ENCODE data around the gene KIF11.

Gene KIF11

DNA sequence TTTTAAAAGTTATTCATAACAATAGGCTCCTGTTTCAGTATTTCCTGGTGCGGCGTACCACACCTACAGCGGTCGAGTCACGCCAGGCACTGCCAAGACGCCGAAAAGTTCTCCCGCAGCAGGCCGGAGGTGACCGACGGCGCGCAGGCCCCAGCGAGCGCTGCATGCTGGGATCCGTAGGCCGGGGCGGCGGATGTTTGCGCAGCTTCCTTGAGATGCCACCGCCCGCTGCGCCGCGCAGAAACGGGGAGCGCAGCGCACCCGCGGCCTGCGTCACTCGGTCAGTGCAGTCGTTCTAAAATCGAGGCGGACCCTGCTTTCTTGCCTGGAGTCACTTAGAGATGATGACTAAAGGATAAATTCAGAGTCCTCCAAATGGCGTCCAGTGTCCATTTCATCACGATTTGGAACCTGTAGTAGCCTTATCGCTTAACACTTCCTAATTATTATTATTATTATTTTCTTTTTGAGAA, 1.3 kb upstream of the KIF11 start:
- TF ChIP-seq YY1 (IDR thresholded peaks at IDR 0.05; ENCODE audit: insufficient read depth, insufficient read length) (no peak), SUZ12 (IDR thresholded peaks at IDR 0.05; ENCODE audit: extremely low read depth, insufficient read depth, insufficient read length) (no peak), ZNF274 (IDR thresholded peaks at IDR 0.05; ENCODE audit: low read depth, low read length) (no peak)
- no peaks in the 10 kb centered on the region for H3K27me3 ChIP-seq (ENCODE audit: insufficient read depth, insufficient read length)
- H3K4me1 ChIP-seq (ENCODE audit: insufficient read depth, insufficient read length) = no peaks in the 10 kb centered on the region
- no peaks in the 10 kb centered on the region for H3K9me3 ChIP-seq (ENCODE audit: insufficient read depth, low read length)
- H3K36me3 ChIP-seq (ENCODE audit: insufficient read depth, insufficient read length, low read length) = no peaks in the 10 kb centered on the region
- peak; percentile 76 for DNase-seq (ENCODE audit: low read depth, low spot score)
- H3K4me3 ChIP-seq (ENCODE audit: insufficient read length, low read depth) = peak overlapping the region; percentile 84
- H3K9ac ChIP-seq (ENCODE audit: insufficient read length, low read depth) = peak overlapping the region; percentile 58

DNA sequence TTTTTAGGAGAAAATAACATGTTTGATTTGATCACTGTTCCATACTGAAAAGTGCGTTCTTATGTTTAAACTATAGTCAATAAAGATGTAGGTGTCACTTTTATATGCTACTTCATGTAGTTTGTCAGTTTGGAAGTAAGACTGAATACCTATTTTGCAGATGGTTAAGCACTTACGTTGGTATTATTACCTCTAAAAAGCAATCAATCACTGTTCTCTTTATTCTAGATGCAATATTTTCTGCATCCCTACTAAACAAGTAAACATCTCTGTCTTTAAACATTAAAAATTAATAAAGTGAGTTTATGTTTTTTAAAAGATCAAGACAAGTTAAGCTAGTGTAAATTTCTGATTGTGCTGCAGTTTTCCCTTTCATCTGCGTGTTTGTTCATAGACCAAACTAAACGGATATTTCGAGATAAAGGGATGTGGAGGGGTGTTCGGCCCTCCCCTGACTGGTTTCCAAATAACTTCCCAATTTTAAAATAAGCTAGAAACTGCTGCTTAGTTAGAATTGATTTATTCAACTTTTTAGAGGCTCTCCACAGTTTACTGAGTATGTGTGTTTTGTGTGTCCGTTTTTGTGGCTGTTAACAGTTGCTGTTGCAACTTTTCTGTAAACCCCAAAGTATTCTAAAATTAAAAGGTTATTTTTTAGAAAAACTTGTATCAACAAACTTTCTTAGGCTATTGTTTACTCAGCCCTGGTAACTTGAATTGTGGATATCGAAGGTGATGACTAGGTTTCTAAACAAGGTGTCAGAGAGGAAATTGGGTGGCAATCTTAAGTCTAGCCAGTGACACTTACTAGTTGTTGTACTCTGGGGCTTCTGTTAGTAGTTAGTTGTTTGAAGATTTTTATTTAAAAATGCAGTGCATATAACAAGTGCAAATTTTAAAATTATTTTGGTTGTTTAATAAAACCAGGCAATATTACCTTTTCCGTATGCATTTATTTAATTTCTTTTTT, 974 bp downstream of the KIF11 start:
- Histone ChIP-seq H3K9me3 (ENCODE audit: insufficient read depth, low read length) (no peaks in the 10 kb centered on the region), H3K4me1 (ENCODE audit: insufficient read depth, insufficient read length) (no peaks in the 10 kb centered on the region), H3K36me3 (ENCODE audit: insufficient read depth, insufficient read length, low read length) (no peaks in the 10 kb centered on the region), H3K9ac (ENCODE audit: insufficient read length, low read depth) (peak overlapping the region; percentile 89), H3K4me3 (ENCODE audit: insufficient read length, low read depth) (peak overlapping the region; percentile 84), H3K27me3 (ENCODE audit: insufficient read depth, insufficient read length) (no peaks in the 10 kb centered on the region)
- DNase-seq (ENCODE audit: low read depth, low spot score) = no peak
- TF ChIP-seq SUZ12 (IDR thresholded peaks at IDR 0.05; ENCODE audit: extremely low read depth, insufficient read depth, insufficient read length) = no peak
- no peak for TF ChIP-seq YY1 (IDR thresholded peaks at IDR 0.05; ENCODE audit: insufficient read depth, insufficient read length)
- no peak for TF ChIP-seq ZNF274 (IDR thresholded peaks at IDR 0.05; ENCODE audit: low read depth, low read length)

GRCh38 chr10:92595505-92595904, 2.6 kb downstream of the KIF11 start:
- no peaks in the 10 kb centered on the region for H3K36me3 ChIP-seq (ENCODE audit: insufficient read depth, insufficient read length, low read length)
- H3K9ac ChIP-seq (ENCODE audit: insufficient read length, low read depth) = no peak overlapping the region
- DNase-seq (ENCODE audit: low read depth, low spot score) = no peak
- H3K4me1 ChIP-seq (ENCODE audit: insufficient read depth, insufficient read length) = no peaks in the 10 kb centered on the region
- TF ChIP-seq YY1 (IDR thresholded peaks at IDR 0.05; ENCODE audit: insufficient read depth, insufficient read length) (no peak), ZNF274 (IDR thresholded peaks at IDR 0.05; ENCODE audit: low read depth, low read length) (no peak), SUZ12 (IDR thresholded peaks at IDR 0.05; ENCODE audit: extremely low read depth, insufficient read depth, insufficient read length) (no peak)
- H3K4me3 ChIP-seq (ENCODE audit: insufficient read length, low read depth) = no peak overlapping the region
- no peaks in the 10 kb centered on the region for H3K27me3 ChIP-seq (ENCODE audit: insufficient read depth, insufficient read length)
- H3K9me3 ChIP-seq (ENCODE audit: insufficient read depth, low read length) = no peaks in the 10 kb centered on the region

GRCh38 chr10:92598321-92598720, 5.4 kb downstream of the KIF11 start:
- Histone ChIP-seq H3K4me3 (ENCODE audit: insufficient read length, low read depth) (no peak overlapping the region), H3K9ac (ENCODE audit: insufficient read length, low read depth) (no peak overlapping the region), H3K9me3 (ENCODE audit: insufficient read depth, low read length) (no peaks in the 10 kb centered on the region), H3K27me3 (ENCODE audit: insufficient read depth, insufficient read length) (no peaks in the 10 kb centered on the region), H3K4me1 (ENCODE audit: insufficient read depth, insufficient read length) (no peaks in the 10 kb centered on the region), H3K36me3 (ENCODE audit: insufficient read depth, insufficient read length, low read length) (no peaks in the 10 kb centered on the region)
- DNase-seq (ENCODE audit: low read depth, low spot score) = no peak
- no peak for TF ChIP-seq YY1 (IDR thresholded peaks at IDR 0.05; ENCODE audit: insufficient read depth, insufficient read length)
- no peak for TF ChIP-seq ZNF274 (IDR thresholded peaks at IDR 0.05; ENCODE audit: low read depth, low read length)
- no peak for TF ChIP-seq SUZ12 (IDR thresholded peaks at IDR 0.05; ENCODE audit: extremely low read depth, insufficient read depth, insufficient read length)

- Histone ChIP-seq H3K36me3 (ENCODE audit: insufficient read depth, insufficient read length, low read length) (peaks cover 6% of the 10 kb centered on the region), H3K9ac (ENCODE audit: insufficient read length, low read depth) (no peak overlapping the region), H3K27me3 (ENCODE audit: insufficient read depth, insufficient read length) (no peaks in the 10 kb centered on the region), H3K4me1 (ENCODE audit: insufficient read depth, insufficient read length) (no peaks in the 10 kb centered on the region), H3K9me3 (ENCODE audit: insufficient read depth, low read length) (no peaks in the 10 kb centered on the region), H3K4me3 (ENCODE audit: insufficient read length, low read depth) (no peak overlapping the region)
- no peak for DNase-seq (ENCODE audit: low read depth, low spot score)
- no peak for TF ChIP-seq ZNF274 (IDR thresholded peaks at IDR 0.05; ENCODE audit: low read depth, low read length)
- TF ChIP-seq SUZ12 (IDR thresholded peaks at IDR 0.05; ENCODE audit: extremely low read depth, insufficient read depth, insufficient read length) = no peak
Measured at GRCh38 chr10:92604841-92605240, 11.9 kb downstream of the KIF11 start.

DNA sequence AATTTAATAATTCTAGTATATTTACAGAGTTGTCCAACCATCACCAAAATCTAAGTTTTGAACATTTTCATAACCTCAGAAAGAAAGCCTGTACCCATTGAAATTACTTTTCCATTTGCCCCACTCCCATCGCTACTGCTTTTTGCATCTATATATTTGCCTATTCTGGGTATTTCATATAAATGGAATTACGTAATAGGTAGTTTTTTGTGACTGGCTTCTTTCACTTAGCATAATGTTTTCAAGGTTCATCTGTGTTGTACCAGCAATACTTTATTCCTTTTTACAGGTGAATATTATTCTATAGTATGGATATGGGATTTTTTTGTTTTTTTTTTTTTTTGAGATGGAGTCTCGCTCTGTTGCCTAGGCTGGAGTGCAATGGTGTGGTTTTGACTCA, 22.6 kb downstream of the KIF11 start:
- H3K4me1 ChIP-seq (ENCODE audit: insufficient read depth, insufficient read length) = no peaks in the 10 kb centered on the region
- H3K9ac ChIP-seq (ENCODE audit: insufficient read length, low read depth) = no peak overlapping the region
- DNase-seq (ENCODE audit: low read depth, low spot score) = no peak
- H3K27me3 ChIP-seq (ENCODE audit: insufficient read depth, insufficient read length) = no peaks in the 10 kb centered on the region
- TF ChIP-seq ZNF274 (IDR thresholded peaks at IDR 0.05; ENCODE audit: low read depth, low read length) (no peak), YY1 (IDR thresholded peaks at IDR 0.05; ENCODE audit: insufficient read depth, insufficient read length) (no peak), SUZ12 (IDR thresholded peaks at IDR 0.05; ENCODE audit: extremely low read depth, insufficient read depth, insufficient read length) (no peak)
- peaks cover 65% of the 10 kb centered on the region for H3K36me3 ChIP-seq (ENCODE audit: insufficient read depth, insufficient read length, low read length)
- no peaks in the 10 kb centered on the region for H3K9me3 ChIP-seq (ENCODE audit: insufficient read depth, low read length)
- no peak overlapping the region for H3K4me3 ChIP-seq (ENCODE audit: insufficient read length, low read depth)

GRCh38 chr10:92619368-92619767, 26.4 kb downstream of the KIF11 start:
- H3K27me3 ChIP-seq (ENCODE audit: insufficient read depth, insufficient read length) = no peaks in the 10 kb centered on the region
- H3K9ac ChIP-seq (ENCODE audit: insufficient read length, low read depth) = no peak overlapping the region
- no peak overlapping the region for H3K4me3 ChIP-seq (ENCODE audit: insufficient read length, low read depth)
- no peaks in the 10 kb centered on the region for H3K4me1 ChIP-seq (ENCODE audit: insufficient read depth, insufficient read length)
- DNase-seq (ENCODE audit: low read depth, low spot score) = no peak
- H3K9me3 ChIP-seq (ENCODE audit: insufficient read depth, low read length) = no peaks in the 10 kb centered on the region
- no peak for TF ChIP-seq ZNF274 (IDR thresholded peaks at IDR 0.05; ENCODE audit: low read depth, low read length)
- TF ChIP-seq SUZ12 (IDR thresholded peaks at IDR 0.05; ENCODE audit: extremely low read depth, insufficient read depth, insufficient read length) = no peak
- H3K36me3 ChIP-seq (ENCODE audit: insufficient read depth, insufficient read length, low read length) = peaks cover 68% of the 10 kb centered on the region
